ENCODE results near the gene CNIH2.

Gene CNIH2

GRCh38 chr11:66331542-66332370 lies 53.8 kb downstream of the CNIH2 start:
- DNase-seq (ENCODE audit: low spot score) = no peak

- no peak for DNase-seq (ENCODE audit: low spot score)
These were observed 54.6 kb downstream of the CNIH2 start for GRCh38 chr11:66332371-66333219.

- DNase-seq (ENCODE audit: low spot score) = no peak
These were observed 55.4 kb downstream of the CNIH2 start for GRCh38 chr11:66333220-66333877.
